ENCODE results near the gene ZKSCAN3. TPM values are rescaled to one million over a fixed set of nuclear protein-coding genes. Genes with fewer than 3 reads are reported as not detected.

The ZKSCAN3 gene
- total and polyA plus RNA-seq, 2 experiments from 2014 or later, result 3.0 to 7.6 TPM

GRCh38 chr6:28378644-28379043 is 28.9 kb downstream of the ZKSCAN3 start:
- H3K4me1 Mint-ChIP-seq, result peaks cover 8% of the 10 kb centered on the region
- no peaks in the 10 kb centered on the region for H3K27me3 ChIP-seq (ENCODE audit: insufficient read depth)
- DNase-seq (ENCODE audit: low spot score) (no peak), ATAC-seq (no peak)
- H3K36me3 ChIP-seq (ENCODE audit: insufficient read depth), result peaks cover 12% of the 10 kb centered on the region; the same call in 1 of the 2 replicates
- H4K20me1 ChIP-seq (replicated peaks; ENCODE audit: insufficient read depth), result no peaks in the 10 kb centered on the region; the same call in 1 of the 2 replicates
- H3K4me3 Mint-ChIP-seq, result no peak overlapping the region
- TF ChIP-seq EZH2phosphoT487 (IDR thresholded peaks at IDR 0.05; ENCODE audit: unreplicated experiment), result no peak
- TF ChIP-seq REST (IDR thresholded peaks at IDR 0.05; ENCODE audit: unreplicated experiment), result no peak
- no peak for TF ChIP-seq POLR2AphosphoS5 (IDR thresholded peaks at IDR 0.05; ENCODE audit: low read depth)
- TF ChIP-seq STAT1 (IDR thresholded peaks at IDR 0.05; ENCODE audit: unreplicated experiment), result no peak
- TF ChIP-seq NANOG (IDR thresholded peaks at IDR 0.05; ENCODE audit: borderline replicate concordance), result no peak
- no peak for TF ChIP-seq ETS1 (IDR thresholded peaks at IDR 0.05)
- no peak for TF ChIP-seq CREB1 (CRISPR knock-in tag; IDR thresholded peaks at IDR 0.05; ENCODE audit: low read depth)
- no peak for TF ChIP-seq ZNF462 (CRISPR knock-in tag; IDR thresholded peaks at IDR 0.05)
- TF ChIP-seq EZH2 (IDR thresholded peaks at IDR 0.05; ENCODE audit: low read depth, unreplicated experiment), result no peak
- no peak for TF ChIP-seq ZNF114 (CRISPR knock-in tag; IDR thresholded peaks at IDR 0.05)
- TF ChIP-seq ZNF331 (CRISPR knock-in tag; IDR thresholded peaks at IDR 0.05; ENCODE audit: low read depth), result no peak
- TF ChIP-seq JUNB (IDR thresholded peaks at IDR 0.05; ENCODE audit: unreplicated experiment), result no peak
- H3K27ac Mint-ChIP-seq, result no peak overlapping the region
- H3K4me1 ChIP-seq (ENCODE audit: insufficient read depth), result peaks cover 5% of the 10 kb centered on the region
- H3K9me3 Mint-ChIP-seq, result no peaks in the 10 kb centered on the region
- no peak overlapping the region for H3K4me3 ChIP-seq
- H3K4me2 ChIP-seq, result no peak overlapping the region
- no peak overlapping the region for H2AFZ ChIP-seq
- peaks cover 8% of the 10 kb centered on the region for H3K79me2 ChIP-seq (replicated peaks; ENCODE audit: insufficient read depth)
- no peaks in the 10 kb centered on the region for H3K9me2 ChIP-seq (ENCODE audit: insufficient read depth)
- H3K27me3 Mint-ChIP-seq (ENCODE audit: insufficient read depth, low read depth, poor library complexity), result peaks cover 1% of the 10 kb centered on the region
- no peak overlapping the region for H3K27ac ChIP-seq (ENCODE audit: low read depth)
- H3K36me3 Mint-ChIP-seq (ENCODE audit: low read depth), result peaks cover 39% of the 10 kb centered on the region
- no peaks in the 10 kb centered on the region for H3F3A ChIP-seq (replicated peaks; ENCODE audit: low read depth)
